ENCODE data around the gene HOXA3. TPM values are rescaled to one million over a fixed set of nuclear protein-coding genes. Genes with fewer than 3 reads are reported as not detected.

The HOXA3 gene
- total RNA-seq: 10 to 100 TPM; 10.2 to 16.6 (median 13.8) TPM

DNA sequence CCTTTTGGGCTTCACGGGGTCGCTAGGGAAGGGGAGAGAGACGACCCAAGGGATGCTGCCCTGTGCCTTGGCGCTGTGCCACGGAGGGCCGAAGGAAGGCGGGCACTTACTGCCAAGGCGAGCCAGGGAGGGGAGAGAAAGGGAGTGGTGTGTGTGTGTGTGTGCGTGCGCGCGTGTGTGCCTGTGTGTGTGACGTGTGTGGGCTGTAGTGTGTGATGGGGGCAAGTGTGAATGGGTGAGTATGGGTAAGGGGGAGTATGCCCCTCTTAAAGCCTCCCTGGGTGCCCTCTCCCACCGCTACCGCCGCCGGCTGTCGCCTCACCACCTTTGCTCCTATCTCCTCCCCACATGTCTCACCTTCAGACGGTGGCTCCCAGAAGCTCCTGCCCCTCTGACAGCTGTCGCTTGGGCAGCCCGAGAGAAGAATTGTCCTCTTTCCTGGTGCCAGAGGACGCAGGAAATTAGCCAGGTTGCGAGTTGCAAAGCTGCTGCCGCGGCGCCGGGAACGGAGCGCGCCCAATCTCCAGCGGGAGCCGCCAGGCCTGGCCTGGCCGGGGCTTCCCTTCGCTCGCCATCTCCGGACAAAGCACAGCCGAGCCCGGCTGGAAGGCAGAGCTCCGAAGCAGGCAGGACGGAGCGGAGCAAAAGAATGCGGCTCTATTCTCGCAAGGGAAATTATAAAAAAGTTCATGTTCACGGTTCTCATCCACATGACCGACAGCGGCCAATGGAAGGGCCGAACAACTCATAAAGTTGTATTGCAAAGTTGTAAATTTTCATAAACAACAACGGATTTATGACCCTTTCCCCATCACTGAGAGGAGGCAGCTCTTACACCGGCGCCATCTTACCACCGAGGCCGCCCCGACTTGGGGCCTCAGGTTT lies at the start of gene HOXA3:
HOXA3 (minus strand) TSS at position 653 of the 885 bp plus-strand sequence. CDS start 41,943 bp downstream, outside the sequence.
- intact Hi-C loops (cut with DNase I): loop anchor here (10.0 kb wide), 1 partner anchor 1257 kb away; no protein-coding TSS in a partner anchor
- DNase-seq (ENCODE audit: extremely low spot score): no peak
- Histone ChIP-seq H3K27ac (replicated peaks in 1 of 4) (peak within 1 kb of the TSS in 2 of 4 donors; percentile 18 to 28), H3K9me3 (no peaks in the 10 kb centered on the region), H3K4me3 (peak within 1 kb of the TSS; percentile 41 to 58 (median 44)), H3K27me3 (peaks cover 40 to 95% (median 64%) of the 10 kb centered on the region in 4 donors), H3K4me1 (peaks cover 55 to 70% (median 66%) of the 10 kb centered on the region in 4 donors), H3K36me3 (no peaks in the 10 kb centered on the region)
- 18% methylated on average over 33 of the region's 53 CpGs for WGBS
- TF ChIP-seq POLR2A (IDR thresholded peaks at IDR 0.05; ENCODE audit: low read depth) (no peak), POLR2AphosphoS5 (IDR thresholded peaks at IDR 0.05) (peak in 1 of 2 donors; percentile 13), EP300 (IDR thresholded peaks at IDR 0.05) (no peak)
- TF ChIP-seq, protein P1, sequence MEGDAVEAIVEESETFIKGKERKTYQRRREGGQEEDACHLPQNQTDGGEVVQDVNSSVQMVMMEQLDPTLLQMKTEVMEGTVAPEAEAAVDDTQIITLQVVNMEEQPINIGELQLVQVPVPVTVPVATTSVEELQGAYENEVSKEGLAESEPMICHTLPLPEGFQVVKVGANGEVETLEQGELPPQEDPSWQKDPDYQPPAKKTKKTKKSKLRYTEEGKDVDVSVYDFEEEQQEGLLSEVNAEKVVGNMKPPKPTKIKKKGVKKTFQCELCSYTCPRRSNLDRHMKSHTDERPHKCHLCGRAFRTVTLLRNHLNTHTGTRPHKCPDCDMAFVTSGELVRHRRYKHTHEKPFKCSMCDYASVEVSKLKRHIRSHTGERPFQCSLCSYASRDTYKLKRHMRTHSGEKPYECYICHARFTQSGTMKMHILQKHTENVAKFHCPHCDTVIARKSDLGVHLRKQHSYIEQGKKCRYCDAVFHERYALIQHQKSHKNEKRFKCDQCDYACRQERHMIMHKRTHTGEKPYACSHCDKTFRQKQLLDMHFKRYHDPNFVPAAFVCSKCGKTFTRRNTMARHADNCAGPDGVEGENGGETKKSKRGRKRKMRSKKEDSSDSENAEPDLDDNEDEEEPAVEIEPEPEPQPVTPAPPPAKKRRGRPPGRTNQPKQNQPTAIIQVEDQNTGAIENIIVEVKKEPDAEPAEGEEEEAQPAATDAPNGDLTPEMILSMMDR (IDR thresholded peaks at IDR 0.05): no peak

DNA sequence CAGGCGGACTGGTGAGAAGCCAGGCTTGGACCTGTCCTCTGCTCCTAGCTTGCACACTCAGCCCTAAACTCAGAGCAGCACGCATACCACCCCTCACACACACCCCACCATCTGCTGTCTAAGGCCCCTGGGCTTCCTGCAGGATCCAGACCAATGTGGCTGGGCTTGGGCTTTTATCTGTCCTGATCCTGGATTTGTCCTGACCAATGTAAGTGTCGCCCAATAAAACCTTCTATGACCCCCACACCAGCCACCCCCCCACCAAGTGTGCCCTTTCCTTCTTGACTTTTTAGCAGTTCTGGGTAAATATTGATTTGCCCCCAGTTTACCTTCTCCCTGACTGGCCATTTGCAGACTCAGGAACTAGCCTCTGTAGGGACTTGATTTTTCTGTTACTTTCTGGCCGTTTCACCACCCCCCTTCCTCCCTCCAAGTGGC lies 49.2 kb upstream of the HOXA3 start:
- TF ChIP-seq EP300 (IDR thresholded peaks at IDR 0.05) (no peak), POLR2AphosphoS5 (IDR thresholded peaks at IDR 0.05) (no peak), POLR2A (IDR thresholded peaks at IDR 0.05; ENCODE audit: low read depth) (no peak)
- TF ChIP-seq, protein P1 (IDR thresholded peaks at IDR 0.05): no peak
- peaks cover 25 to 62% (median 52%) of the 10 kb centered on the region in 4 donors for H3K4me1 ChIP-seq
- peaks cover 20 to 100% (median 88%) of the 10 kb centered on the region in 4 donors for H3K27me3 ChIP-seq
- no peak for DNase-seq (ENCODE audit: extremely low spot score)
- H3K9me3 ChIP-seq: no peaks in the 10 kb centered on the region
- 26% methylated on average over 4 of the region's 4 CpGs for WGBS
- no peak overlapping the region for H3K27ac ChIP-seq (replicated peaks in 1 of 4)
- intact Hi-C loops (cut with DNase I): loop anchor here (10.0 kb wide), 1 partner anchor 583 kb away; no protein-coding TSS in a partner anchor
- H3K4me3 ChIP-seq: peak overlapping the region in 2 of 4 donors; percentile 0 to 19
- H3K36me3 ChIP-seq: no peaks in the 10 kb centered on the region

DNA sequence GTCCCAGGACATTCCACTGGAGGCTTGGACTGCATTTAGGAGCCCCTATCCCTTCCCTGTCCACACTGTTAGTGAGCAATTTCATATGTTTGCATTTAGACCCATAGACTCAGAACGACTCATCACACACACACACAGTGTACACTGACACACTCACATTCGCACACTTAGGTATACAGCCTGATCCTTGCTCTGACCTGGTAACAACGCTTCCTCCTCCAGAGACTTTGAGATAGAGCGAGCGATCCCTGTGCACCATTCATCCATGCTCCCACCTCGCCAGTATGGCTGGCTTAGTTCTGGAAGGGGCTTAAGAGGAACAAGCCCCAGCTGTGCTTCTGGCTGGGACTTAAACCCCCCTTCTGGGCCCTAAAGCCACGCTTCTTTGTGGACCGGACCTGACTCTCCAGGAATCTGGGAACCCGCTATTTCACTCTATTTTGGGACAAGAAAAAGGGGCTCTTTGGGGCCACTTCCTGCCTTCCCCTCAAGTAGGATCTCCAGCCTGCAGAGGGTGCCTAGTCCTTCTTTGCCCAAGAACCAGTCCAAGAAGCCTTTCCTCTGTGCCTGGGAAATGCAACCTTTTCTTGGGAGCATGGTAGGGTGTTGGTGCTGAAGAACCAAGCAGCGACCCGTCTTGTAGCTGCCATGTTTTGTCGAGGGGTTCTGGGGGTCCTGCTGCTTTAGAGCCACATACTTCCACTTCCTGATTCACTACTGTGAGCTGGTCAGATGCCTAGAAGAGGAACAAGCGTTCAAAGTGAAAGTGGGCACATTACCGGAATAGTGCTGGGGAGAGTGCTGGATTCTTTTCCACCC lies 48.6 kb upstream of the HOXA3 start:
- H3K4me1 ChIP-seq: peaks cover 25 to 62% (median 54%) of the 10 kb centered on the region in 4 donors

More for the DNA sequence above, 48.6 kb upstream of the HOXA3 start:
- Histone ChIP-seq H3K27me3 (peaks cover 20 to 100% (median 89%) of the 10 kb centered on the region in 4 donors), H3K27ac (replicated peaks in 1 of 4) (no peak overlapping the region), H3K9me3 (no peaks in the 10 kb centered on the region), H3K36me3 (no peaks in the 10 kb centered on the region), H3K4me3 (peak overlapping the region in 3 of 4 donors; percentile 33 to 51 (median 39))
- 13% methylated on average over 14 of the region's 14 CpGs for WGBS
- no peak for DNase-seq (ENCODE audit: extremely low spot score)
- TF ChIP-seq POLR2A (IDR thresholded peaks at IDR 0.05; ENCODE audit: low read depth) (no peak), EP300 (IDR thresholded peaks at IDR 0.05) (no peak), POLR2AphosphoS5 (IDR thresholded peaks at IDR 0.05) (no peak)
- TF ChIP-seq, protein P1 (IDR thresholded peaks at IDR 0.05): no peak
- intact Hi-C loops (cut with DNase I): loop anchor here (10.0 kb wide), 1 partner anchor 584 kb away; no protein-coding TSS in a partner anchor

Measured in esophagus muscularis mucosa (tissue), 4 donors.